ENCODE measurements around the gene TRAF3. TPM values are rescaled to one million over a fixed set of nuclear protein-coding genes. Genes with fewer than 3 reads are reported as not detected.

TRAF3 gene
- total RNA-seq, 1 experiment from 2014 or later: 25.3 TPM

GRCh38 chr14:102853648-102854047, 76.4 kb downstream of the TRAF3 start:
- no peak for TF ChIP-seq CTCF (IDR thresholded peaks at IDR 0.05; ENCODE audit: unreplicated experiment)
- Mint-ChIP-seq H3K27ac (ENCODE audit: low read depth, unreplicated experiment) (no peak overlapping the region), H3K4me1 (ENCODE audit: insufficient read depth, unreplicated experiment) (no peaks in the 10 kb centered on the region), H3K27me3 (ENCODE audit: insufficient read depth, unreplicated experiment) (no peaks in the 10 kb centered on the region), H3K9me3 (ENCODE audit: unreplicated experiment) (no peaks in the 10 kb centered on the region), H3K4me3 (ENCODE audit: unreplicated experiment) (no peak overlapping the region), H3K36me3 (ENCODE audit: insufficient read depth, unreplicated experiment) (peaks cover 7% of the 10 kb centered on the region)
- POLR2A ChIA-PET: interaction anchor here (0.6 kb wide), 1 partner anchor 90 kb away, joined by 3 read pairs; no protein-coding TSS in a partner anchor
- CTCF ChIA-PET: interaction anchor here (1.2 kb wide), 1 partner anchor 13 kb away, joined by 3 read pairs; no protein-coding TSS in a partner anchor
- no peak for DNase-seq (ENCODE audit: unreplicated experiment)
- no TSS peak for BruUV-seq (replicated peaks)
- intact Hi-C loops (cut with micrococcal nuclease): no loop called here

GRCh38 chr14:102854091-102854703, 76.9 kb downstream of the TRAF3 start:
- Mint-ChIP-seq H3K27me3 (ENCODE audit: insufficient read depth, unreplicated experiment) (no peaks in the 10 kb centered on the region), H3K4me3 (ENCODE audit: unreplicated experiment) (no peak overlapping the region), H3K36me3 (ENCODE audit: insufficient read depth, unreplicated experiment) (peaks cover 7% of the 10 kb centered on the region), H3K4me1 (ENCODE audit: insufficient read depth, unreplicated experiment) (no peaks in the 10 kb centered on the region), H3K27ac (ENCODE audit: low read depth, unreplicated experiment) (no peak overlapping the region), H3K9me3 (ENCODE audit: unreplicated experiment) (no peaks in the 10 kb centered on the region)
- intact Hi-C loops (cut with micrococcal nuclease): no loop called here
- no peak for TF ChIP-seq CTCF (IDR thresholded peaks at IDR 0.05; ENCODE audit: unreplicated experiment)
- POLR2A ChIA-PET: interaction anchor here (0.6 kb wide), 1 partner anchor 201 kb away, joined by 3 read pairs; no protein-coding TSS in a partner anchor
- no TSS peak for BruUV-seq (replicated peaks)
- CTCF ChIA-PET: no interaction called here
- DNase-seq (ENCODE audit: unreplicated experiment): no peak

GRCh38 chr14:102856179-102856578, 78.9 kb downstream of the TRAF3 start:
- no peaks in the 10 kb centered on the region for H3K4me1 Mint-ChIP-seq (ENCODE audit: insufficient read depth, unreplicated experiment)
- intact Hi-C loops (cut with micrococcal nuclease): no loop called here
- TF ChIP-seq CTCF (IDR thresholded peaks at IDR 0.05; ENCODE audit: unreplicated experiment): no peak
- no peaks in the 10 kb centered on the region for H3K27me3 Mint-ChIP-seq (ENCODE audit: insufficient read depth, unreplicated experiment)
- H3K27ac Mint-ChIP-seq (ENCODE audit: low read depth, unreplicated experiment): no peak overlapping the region
- no peak for DNase-seq (ENCODE audit: unreplicated experiment)
- peaks cover 7% of the 10 kb centered on the region for H3K36me3 Mint-ChIP-seq (ENCODE audit: insufficient read depth, unreplicated experiment)
- no peaks in the 10 kb centered on the region for H3K9me3 Mint-ChIP-seq (ENCODE audit: unreplicated experiment)
- CTCF ChIA-PET: no interaction called here
- H3K4me3 Mint-ChIP-seq (ENCODE audit: unreplicated experiment): no peak overlapping the region
- BruUV-seq (replicated peaks): no TSS peak
- POLR2A ChIA-PET: no interaction called here

GRCh38 chr14:102857444-102857843, 80.2 kb downstream of the TRAF3 start:
- Mint-ChIP-seq H3K4me3 (ENCODE audit: unreplicated experiment) (no peak overlapping the region), H3K27me3 (ENCODE audit: insufficient read depth, unreplicated experiment) (no peaks in the 10 kb centered on the region), H3K36me3 (ENCODE audit: insufficient read depth, unreplicated experiment) (peaks cover 4% of the 10 kb centered on the region), H3K4me1 (ENCODE audit: insufficient read depth, unreplicated experiment) (peaks cover 2% of the 10 kb centered on the region), H3K27ac (ENCODE audit: low read depth, unreplicated experiment) (no peak overlapping the region), H3K9me3 (ENCODE audit: unreplicated experiment) (no peaks in the 10 kb centered on the region)
- no peak for DNase-seq (ENCODE audit: unreplicated experiment)
- POLR2A ChIA-PET: no interaction called here
- BruUV-seq (replicated peaks): no TSS peak
- CTCF ChIA-PET: no interaction called here
- intact Hi-C loops (cut with micrococcal nuclease): no loop called here
- TF ChIP-seq CTCF (IDR thresholded peaks at IDR 0.05; ENCODE audit: unreplicated experiment): no peak
